Esophagus squamous epithelium (tissue), 4 donors: ENCODE data around the gene OTOG.

Experiments
- POLR2A ChIP-seq, 4 donors: fragments of 450-650 bp; IDR thresholded peaks; one replicate each; pipeline ENCODE4 v1.6.1; 2017; ENCODE audit warnings: antibody characterized with exemption in 4 of 4, mild to moderate bottlenecking in 4 of 4, moderate library complexity in 3 of 4
- TF ChIP-seq, protein P1 (sequence below), 6 experiments: fragments of 450-650 bp in 4 of 6; fragments of 200-600 bp in 2 of 6; sonication (generic) in 2 of 6; IDR thresholded peaks; one replicate each; pipeline ENCODE4 v1.5.1; 2016 to 2019; ENCODE audit warnings: antibody characterized with exemption in 6 of 6, mild to moderate bottlenecking in 4 of 6, moderate library complexity in 4 of 6

DNA sequence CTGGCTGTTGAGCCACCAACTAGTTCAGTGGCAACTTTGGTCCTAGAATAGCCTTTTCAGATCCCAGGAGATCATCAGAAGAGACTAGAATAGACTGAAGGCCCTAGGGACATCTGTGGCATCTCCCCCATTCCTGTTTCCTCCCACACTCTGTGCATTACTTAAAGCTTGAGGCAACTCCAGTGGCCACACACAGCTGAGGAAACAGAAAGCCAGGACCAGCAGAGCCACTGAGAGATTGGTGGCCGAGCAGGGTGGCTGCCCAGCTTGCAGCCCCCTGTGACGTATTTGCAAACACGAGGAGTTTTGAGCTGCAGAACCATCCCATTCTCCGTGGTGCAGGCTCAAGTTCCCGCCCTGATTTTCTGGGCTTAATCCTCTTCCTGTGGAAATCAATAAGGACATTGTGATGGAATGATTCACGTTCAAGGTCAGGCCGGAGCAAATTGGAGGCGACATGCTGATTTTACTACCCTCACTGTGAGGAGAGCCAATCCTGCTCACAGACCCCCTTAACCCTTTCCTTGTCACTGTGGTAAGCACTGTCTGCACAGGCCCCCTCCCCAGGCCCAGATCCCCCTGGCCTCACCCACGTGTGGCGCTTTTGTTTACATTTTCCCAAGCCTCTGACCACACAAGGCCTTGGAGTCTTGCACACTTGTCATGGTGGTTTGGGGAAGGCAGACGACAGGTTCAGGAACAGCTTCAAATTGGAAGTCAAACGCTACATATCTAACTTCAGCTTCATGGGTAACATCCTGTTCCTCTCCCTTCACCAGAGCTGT lies 103.3 kb downstream of the OTOG start:
- TF ChIP-seq, protein P1, sequence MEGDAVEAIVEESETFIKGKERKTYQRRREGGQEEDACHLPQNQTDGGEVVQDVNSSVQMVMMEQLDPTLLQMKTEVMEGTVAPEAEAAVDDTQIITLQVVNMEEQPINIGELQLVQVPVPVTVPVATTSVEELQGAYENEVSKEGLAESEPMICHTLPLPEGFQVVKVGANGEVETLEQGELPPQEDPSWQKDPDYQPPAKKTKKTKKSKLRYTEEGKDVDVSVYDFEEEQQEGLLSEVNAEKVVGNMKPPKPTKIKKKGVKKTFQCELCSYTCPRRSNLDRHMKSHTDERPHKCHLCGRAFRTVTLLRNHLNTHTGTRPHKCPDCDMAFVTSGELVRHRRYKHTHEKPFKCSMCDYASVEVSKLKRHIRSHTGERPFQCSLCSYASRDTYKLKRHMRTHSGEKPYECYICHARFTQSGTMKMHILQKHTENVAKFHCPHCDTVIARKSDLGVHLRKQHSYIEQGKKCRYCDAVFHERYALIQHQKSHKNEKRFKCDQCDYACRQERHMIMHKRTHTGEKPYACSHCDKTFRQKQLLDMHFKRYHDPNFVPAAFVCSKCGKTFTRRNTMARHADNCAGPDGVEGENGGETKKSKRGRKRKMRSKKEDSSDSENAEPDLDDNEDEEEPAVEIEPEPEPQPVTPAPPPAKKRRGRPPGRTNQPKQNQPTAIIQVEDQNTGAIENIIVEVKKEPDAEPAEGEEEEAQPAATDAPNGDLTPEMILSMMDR (IDR thresholded peaks at IDR 0.05) = no peak
- TF ChIP-seq POLR2A (IDR thresholded peaks at IDR 0.05) = no peak
